HepG2 (cell line): Measurements from ENCODE around the gene FAM20C. TPM values are rescaled to one million over a fixed set of nuclear protein-coding genes. Genes with fewer than 3 reads are reported as not detected.

Experiments used
- ATAC-seq: fragments of 200-7000 bp; cut with Tn5 transposase; 3 replicates; pipeline ENCODE4 v1.9.1; 2020; ENCODE audit warnings: mild to moderate bottlenecking, moderate library complexity
- BruUV-seq: library from RNA; stranded (reverse); fragments of 400-500 nt; replicated peaks from 2 replicates; lab custom pipeline; 2021; lab: Mats Ljungman, UMichigan
- CTCF ChIA-PET: fragments of 300-600 bp; formaldehyde crosslinking; extraction: SDS; loops from one replicate; lab custom pipeline; 2021; ENCODE audit warnings: low total read pairs, inconsistent platforms, low intra/inter-chr PET ratio; lab: Yijun Ruan, JAX
- POLR2A ChIA-PET: fragments of 350-600 bp; sonication (Branson Sonifier 250); formaldehyde crosslinking; loops from one replicate; lab custom pipeline; 2020; ENCODE audit warnings: antibody characterized with exemption, inconsistent platforms; lab: Yijun Ruan, JAX
- DNase-seq: peaks from one replicate; pipeline ENCODE4 v3.0.0-alpha.2; 2015; ENCODE audit warnings: low spot score
- FAIRE-seq: peaks from 3 replicates; lab custom pipeline; 2011; peaks lifted over from hg19 to GRCh38; lab: Jason Lieb, UNC
- H2AFZ ChIP-seq: one replicate; pipeline ENCODE4 v1.6.1; 2011; ENCODE audit warnings: low read length, inconsistent platforms
- H3K27ac ChIP-seq: fragments of 300-600 bp; 3 replicates; pipeline ENCODE4 v1.8.0; 2011; ENCODE audit warnings: mixed run types, mild to moderate bottlenecking, mixed read lengths, low read length, inconsistent platforms; ENCODE audit not compliant: insufficient read depth; ENCODE audit errors: extremely low read length
- H3K27me3 ChIP-seq, 2 experiments: fragments of 200-600 bp in 1 of 2; 2 replicates in 1 of 2; 3 replicates in 1 of 2; pipeline versions ENCODE4 v1.6.0 to v1.8.0; 2011; ENCODE audit warnings: low read length in 2 of 2, mild to moderate bottlenecking in 2 of 2, moderate library complexity in 2 of 2, inconsistent platforms in 1 of 2; ENCODE audit not compliant: insufficient read depth in 2 of 2, control insufficient read depth in 1 of 2
- H3K36me3 ChIP-seq, 2 experiments: fragments of 200-600 bp in 1 of 2; replicated peaks in 1 of 2; 2 replicates in 1 of 2; 3 replicates in 1 of 2; pipeline versions ENCODE4 v1.5.1 to v1.8.0; 2011; ENCODE audit warnings: low read length in 2 of 2, inconsistent platforms in 1 of 2; ENCODE audit not compliant: insufficient read depth in 2 of 2, control insufficient read depth in 1 of 2
- H3K4me1 ChIP-seq: 2 replicates; pipeline ENCODE4 v1.5.1; 2012; ENCODE audit warnings: low read length, inconsistent platforms; ENCODE audit not compliant: insufficient read depth
- H3K4me2 ChIP-seq: 2 replicates; pipeline ENCODE4 v1.6.0; 2011; ENCODE audit warnings: low read depth, low read length, inconsistent platforms
- H3K4me3 ChIP-seq, 3 experiments: fragments of 200-600 bp in 1 of 3; sonication (generic), shearing (Covaris generic) in 1 of 3; replicated peaks in 1 of 3; 2 replicates each; pipeline ENCODE4 v1.5.1; 2011 to 2016; ENCODE audit warnings: low read length in 3 of 3, inconsistent platforms in 2 of 3, low read depth in 2 of 3, mild to moderate bottlenecking in 2 of 3, control low read depth in 1 of 3, mixed read lengths in 1 of 3; ENCODE audit not compliant: insufficient read depth in 1 of 3
- H3K79me2 ChIP-seq: one replicate; pipeline ENCODE4 v1.6.1; 2011; ENCODE audit warnings: low read length, inconsistent platforms; ENCODE audit not compliant: insufficient read depth
- H3K9ac ChIP-seq: 2 replicates; pipeline ENCODE4 v1.6.0; 2011; ENCODE audit warnings: mild to moderate bottlenecking, low read depth, low read length, inconsistent platforms; ENCODE audit not compliant: insufficient read depth
- H3K9me3 ChIP-seq: 2 replicates; pipeline ENCODE4 v1.5.1; 2012; ENCODE audit warnings: mild to moderate bottlenecking, low read length
- H4K20me1 ChIP-seq: 2 replicates; pipeline ENCODE4 v1.6.0; 2011; ENCODE audit warnings: inconsistent platforms, mild to moderate bottlenecking, low read length, moderate library complexity; ENCODE audit not compliant: insufficient read depth
- AFF4 ChIP-seq: sonication (generic); formaldehyde crosslinking; IDR thresholded peaks from 2 replicates; pipeline ENCODE4 v1.4.0; 2020; ENCODE audit warnings: missing genetic modification reagents
- BCLAF1 ChIP-seq: fragments of 450-650 bp; IDR thresholded peaks from 2 replicates; pipeline ENCODE4 v1.6.1; 2017; ENCODE audit warnings: mild to moderate bottlenecking
- SYNCRIP ChIP-seq: fragments of 200-400 bp; formaldehyde crosslinking; IDR thresholded peaks from 2 replicates; pipeline ENCODE4 v1.6.1; 2018; ENCODE audit warnings: mild to moderate bottlenecking, low read depth, low read length; ENCODE audit not compliant: insufficient read depth
- WGBS: methylation state at CpG from one replicate; pipeline ENCODE4 v1.1.6; 2017; ENCODE audit warnings: low lambda C conversion rate; 5-methylcytosine and 5-hydroxymethylcytosine counted together
- in situ Hi-C: cut with HindIII; loops from 2 replicates; pipeline ENCODE4 v1.10.0; 2017; ENCODE audit warnings: low pct_unique_long_range_greater_than_20kb; ENCODE audit not compliant: extremely low pct_ligation_motif_present
- intact Hi-C: fragments of 100-400 bp; cut with micrococcal nuclease; formaldehyde crosslinking; loops from one replicate; pipeline ENCODE4 v1.10.0; 2022; ENCODE audit not compliant: unreplicated experiment
- polyA plus RNA-seq, 8 experiments: library from polyadenylated mRNA; depleted of rRNA in 3 of 8; stranded (reverse) in 7 of 8; unstranded in 1 of 8; fragments of >200 nt; fragmentation: Illumina TruSeq in 4 of 8; extraction: Trizol in 4 of 8; gene quantifications; 2 replicates each; pipeline versions ENCODE4 v1.2.1 to v1.2.3, GENCODE V29; 2011 to 2016; ENCODE audit warnings: low read depth in 4 of 8, missing spikeins in 1 of 8, mixed read lengths in 1 of 8; ENCODE audit not compliant: insufficient read depth in 1 of 8
- total RNA-seq, 5 experiments: library from RNA; depleted of rRNA; stranded (reverse); fragments of >200 nt; fragmentation: Illumina TruSeq; extraction: Trizol; gene quantifications; 2 replicates each; pipeline ENCODE4 v1.2.3, GENCODE V29; 2016; ENCODE audit warnings: low read depth in 1 of 5
- TF ChIP-seq, protein P1 (sequence below): sonication (generic); formaldehyde crosslinking; IDR thresholded peaks from 2 replicates; pipeline ENCODE4 v1.4.0; 2020; ENCODE audit warnings: missing genetic modification reagents

Gene FAM20C
- total and polyA plus RNA-seq, 2 of the 13 experiments (the other 11 are each of a cell fraction or from before 2014, with no cell fraction given) = 11.9 to 19.9 TPM

DNA sequence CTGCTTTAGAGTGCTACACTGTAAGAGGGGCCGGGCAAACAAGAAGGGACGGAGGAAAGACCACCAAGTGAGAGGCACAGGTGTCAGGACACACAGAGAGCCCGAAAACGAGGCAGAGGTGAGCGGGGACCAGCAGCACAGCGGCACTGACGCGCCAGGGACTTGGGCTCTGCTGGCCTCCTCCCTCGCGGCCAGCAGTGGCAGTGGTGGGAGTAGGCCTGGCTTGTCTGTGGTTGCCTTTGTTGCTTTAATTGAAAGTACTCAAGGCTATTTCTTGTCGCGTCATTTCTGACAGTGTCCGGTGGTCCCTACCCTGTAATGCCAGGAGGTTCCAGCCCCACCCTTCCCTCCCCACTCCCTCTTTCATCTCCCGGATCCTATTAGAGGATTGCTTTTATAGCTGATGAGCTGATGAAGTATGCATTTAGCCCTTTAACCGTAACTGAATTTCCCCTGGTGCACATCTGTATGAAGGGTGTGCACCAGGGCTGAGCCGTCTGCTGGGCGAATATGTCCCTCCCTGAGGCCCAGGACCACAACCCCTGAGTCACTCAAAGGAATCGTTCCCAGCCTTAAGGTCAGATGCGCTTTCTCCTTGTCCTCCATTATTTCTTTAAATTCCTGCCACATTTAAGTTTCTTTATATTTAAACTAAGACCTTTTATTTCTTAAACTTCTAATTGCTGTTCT is 39.5 kb upstream of the FAM20C start:
- no peak overlapping the region for H3K4me2 ChIP-seq
- no TSS peak for BruUV-seq
- H3K27me3 ChIP-seq = peaks cover 3 to 38% of the 10 kb centered on the region in 2 experiments; a peak in 3 of 5 replicates
- H2AFZ ChIP-seq = no peak overlapping the region
- intact Hi-C loops = no loop called here
- H3K36me3 ChIP-seq = no peaks in the 10 kb centered on the region
- H3K27ac ChIP-seq = no peak overlapping the region
- ChIA-PET POLR2A (no interaction called here), CTCF (no interaction called here)
- 55% methylated on average over 18 of the region's 19 CpGs for WGBS
- no peaks in the 10 kb centered on the region for H4K20me1 ChIP-seq
- peaks cover 19% of the 10 kb centered on the region for H3K4me1 ChIP-seq
- FAIRE-seq (no peak), DNase-seq (no peak), ATAC-seq (no peak)
- H3K4me3 ChIP-seq = no peak overlapping the region
- no peaks in the 10 kb centered on the region for H3K9me3 ChIP-seq
- no peak for TF ChIP-seq SYNCRIP
- TF ChIP-seq, protein P1, sequence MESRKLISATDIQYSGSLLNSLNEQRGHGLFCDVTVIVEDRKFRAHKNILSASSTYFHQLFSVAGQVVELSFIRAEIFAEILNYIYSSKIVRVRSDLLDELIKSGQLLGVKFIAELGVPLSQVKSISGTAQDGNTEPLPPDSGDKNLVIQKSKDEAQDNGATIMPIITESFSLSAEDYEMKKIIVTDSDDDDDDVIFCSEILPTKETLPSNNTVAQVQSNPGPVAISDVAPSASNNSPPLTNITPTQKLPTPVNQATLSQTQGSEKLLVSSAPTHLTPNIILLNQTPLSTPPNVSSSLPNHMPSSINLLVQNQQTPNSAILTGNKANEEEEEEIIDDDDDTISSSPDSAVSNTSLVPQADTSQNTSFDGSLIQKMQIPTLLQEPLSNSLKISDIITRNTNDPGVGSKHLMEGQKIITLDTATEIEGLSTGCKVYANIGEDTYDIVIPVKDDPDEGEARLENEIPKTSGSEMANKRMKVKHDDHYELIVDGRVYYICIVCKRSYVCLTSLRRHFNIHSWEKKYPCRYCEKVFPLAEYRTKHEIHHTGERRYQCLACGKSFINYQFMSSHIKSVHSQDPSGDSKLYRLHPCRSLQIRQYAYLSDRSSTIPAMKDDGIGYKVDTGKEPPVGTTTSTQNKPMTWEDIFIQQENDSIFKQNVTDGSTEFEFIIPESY (CRISPR knock-in tag) = peak; percentile 76
- TF ChIP-seq BCLAF1 = no peak
- TF ChIP-seq AFF4 (CRISPR knock-in tag) = no peak
- in situ Hi-C loops = no loop called here
- no peaks in the 10 kb centered on the region for H3K79me2 ChIP-seq
- no peak overlapping the region for H3K9ac ChIP-seq
